Motor neuron (in vitro differentiated cells): Measurements from ENCODE around the gene KLHL26. TPM values are rescaled to one million over a fixed set of nuclear protein-coding genes. Genes with fewer than 3 reads are reported as not detected.

Source experiments
- ATAC-seq, 8 experiments: fragments of 200-7000 bp; cut with Tn5 transposase; replicated peaks in 6 of 8; 2 replicates each; pipeline ENCODE4 v1.8.0; 2021; ENCODE audit warnings: mild to moderate bottlenecking in 8 of 8, moderate library complexity in 8 of 8
- H3K27ac ChIP-seq, 2 donors: fragments of 250-450 bp; sonication (Bioruptor Pico); 2 replicates each; pipeline ENCODE4 v1.9.0; 2021; ENCODE audit warnings: antibody characterized with exemption in 2 of 2, mild to moderate bottlenecking in 2 of 2, moderate library complexity in 1 of 2
- H3K4me1 ChIP-seq, 2 donors: fragments of 250-450 bp; sonication (Bioruptor Pico); replicated peaks in 1 of 2; 2 replicates each; pipeline ENCODE4 v1.6.1; 2021; ENCODE audit warnings: antibody characterized with exemption in 2 of 2, mild to moderate bottlenecking in 2 of 2, moderate library complexity in 1 of 2
- H3K4me3 ChIP-seq, 5 donors: fragments of 250-450 bp; sonication (Bioruptor Pico); 2 replicates each; pipeline ENCODE4 v1.9.0; 2021; ENCODE audit warnings: antibody characterized with exemption in 5 of 5, mild to moderate bottlenecking in 5 of 5, moderate library complexity in 4 of 5
- WGBS, 10 experiments: fragments of 450-650 bp; shearing (Covaris generic); methylation state at CpG; one replicate each; pipeline ENCODE4 v1.0.0; 2022; 5-methylcytosine and 5-hydroxymethylcytosine counted together
- in situ Hi-C, 9 experiments: fragments of 400-800 bp; cut with MboI; loops; one replicate each; pipeline ENCODE4 v1.15.0; 2021; ENCODE audit warnings: low sequenced_read_pairs in 9 of 9, low pct_unique_long_range_greater_than_20kb in 2 of 9; ENCODE audit not compliant: unreplicated experiment in 9 of 9
- total RNA-seq, 8 experiments: library from RNA; unstranded; fragments of 300-600 nt; gene quantifications; 2 replicates each; pipeline versions ENCODE4 v1.2.3 to v1.2.4, GENCODE V29; 2022

Gene KLHL26
- total RNA-seq, 8 experiments from 2014 or later, result 0.92 to 8.3 (median 5.6) TPM

DNA sequence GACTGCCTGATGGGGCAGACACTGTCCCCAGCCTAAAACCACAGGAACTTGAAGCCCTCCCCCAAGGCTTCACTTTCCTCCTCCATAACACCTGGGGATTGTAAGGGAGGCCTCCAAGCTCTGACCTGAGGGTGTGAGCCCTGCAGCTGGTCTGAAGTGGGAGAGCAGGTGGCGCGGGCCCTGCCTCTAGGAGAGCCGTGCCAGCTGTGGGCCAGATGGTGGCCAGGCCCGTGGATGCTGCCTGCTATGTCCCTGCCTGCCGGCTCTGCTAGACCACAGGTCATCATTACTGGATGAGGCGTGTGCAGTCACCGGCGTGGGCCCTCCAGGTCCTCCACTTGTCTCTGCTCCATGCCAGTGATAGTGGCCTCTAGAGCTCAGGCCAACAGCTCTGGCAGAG, 3.5 kb upstream of the KLHL26 start:
- 40% methylated on average over 3 of the region's 8 CpGs; no CpG with 5 or more reads in 9 of the 10 experiments for WGBS, 10 experiments
- in situ Hi-C loops, result no loop called here

DNA sequence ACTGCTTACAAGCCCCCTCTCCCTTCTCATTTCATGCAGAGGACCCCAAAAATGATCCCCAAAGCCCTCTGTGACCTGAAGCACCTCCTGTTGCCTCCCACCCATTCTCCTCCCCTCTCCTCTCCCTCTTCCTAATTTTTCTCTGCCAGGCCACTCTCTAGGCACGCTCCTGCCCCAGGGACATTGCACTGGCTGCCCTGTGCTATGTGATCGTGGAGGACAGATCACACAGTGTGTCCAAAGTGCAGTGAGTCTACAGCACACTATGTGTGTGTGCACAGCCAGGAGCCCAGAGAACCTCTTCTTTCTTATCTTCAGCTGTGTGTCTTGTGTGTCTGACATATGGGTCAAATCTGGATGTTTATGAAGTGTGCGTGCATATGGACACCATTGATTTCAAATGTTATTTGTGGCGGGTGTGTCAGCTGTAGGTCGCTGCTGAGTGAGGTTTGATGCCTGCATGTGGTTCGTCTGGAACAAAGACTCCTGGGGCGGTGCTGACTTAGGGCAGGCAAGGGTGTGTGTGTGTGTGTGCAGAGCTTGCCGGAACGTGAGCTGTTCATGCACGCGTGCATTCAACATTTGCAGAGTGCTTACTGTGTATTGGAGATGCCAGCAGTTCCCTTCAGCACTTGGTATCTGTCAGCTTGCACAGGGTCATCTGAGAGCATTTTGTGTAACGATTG, 2.1 kb upstream of the KLHL26 start:
- ATAC-seq, result peak in 3 of 8 experiments; percentile 5 to 53 (median 50)
- Histone ChIP-seq H3K4me1 (peaks cover 21 to 24% of the 10 kb centered on the region in 2 donors), H3K4me3 (peak overlapping the region in 1 of 5 donors; percentile 10), H3K27ac (no peak overlapping the region)
- WGBS, 10 experiments, result 18 to 67% (median 55%) methylated on average over 1 to 6 of the region's 12 CpGs; no CpG with 5 or more reads in 2 of the 10 experiments
- in situ Hi-C loops, result no loop called here

More for the DNA sequence above, 3.5 kb upstream of the KLHL26 start:
- Histone ChIP-seq H3K27ac (no peak overlapping the region), H3K4me3 (no peak overlapping the region), H3K4me1 (peaks cover 27 to 28% of the 10 kb centered on the region in 2 donors)
- ATAC-seq, result no peak

DNA sequence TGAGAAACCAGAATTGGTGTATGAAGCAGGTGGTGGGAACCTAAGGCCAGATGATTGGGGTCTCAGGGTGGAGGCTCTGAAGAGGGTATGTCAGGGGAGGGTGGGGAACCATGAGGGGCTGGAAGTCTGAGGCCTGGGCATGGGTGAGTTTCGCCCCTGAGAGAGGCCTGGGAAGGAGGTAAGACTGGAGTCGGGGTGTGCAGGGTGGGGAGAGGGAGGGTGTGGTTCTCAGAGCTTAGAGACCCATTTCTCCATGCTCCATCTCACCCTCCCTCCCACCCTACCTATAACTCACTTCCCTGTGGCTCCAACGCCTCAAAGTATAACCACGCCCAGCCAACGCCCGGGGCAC, 1.0 kb upstream of the KLHL26 start:
- peaks cover 21% of the 10 kb centered on the region in 2 donors for H3K4me1 ChIP-seq
- no CpG with 5 or more reads among the region's 6 CpGs for WGBS, 10 experiments
- in situ Hi-C loops, result no loop called here
- ATAC-seq, result no peak
- no peak overlapping the region for H3K27ac ChIP-seq
- H3K4me3 ChIP-seq, result peak overlapping the region; percentile 46 to 86 (median 74)

DNA sequence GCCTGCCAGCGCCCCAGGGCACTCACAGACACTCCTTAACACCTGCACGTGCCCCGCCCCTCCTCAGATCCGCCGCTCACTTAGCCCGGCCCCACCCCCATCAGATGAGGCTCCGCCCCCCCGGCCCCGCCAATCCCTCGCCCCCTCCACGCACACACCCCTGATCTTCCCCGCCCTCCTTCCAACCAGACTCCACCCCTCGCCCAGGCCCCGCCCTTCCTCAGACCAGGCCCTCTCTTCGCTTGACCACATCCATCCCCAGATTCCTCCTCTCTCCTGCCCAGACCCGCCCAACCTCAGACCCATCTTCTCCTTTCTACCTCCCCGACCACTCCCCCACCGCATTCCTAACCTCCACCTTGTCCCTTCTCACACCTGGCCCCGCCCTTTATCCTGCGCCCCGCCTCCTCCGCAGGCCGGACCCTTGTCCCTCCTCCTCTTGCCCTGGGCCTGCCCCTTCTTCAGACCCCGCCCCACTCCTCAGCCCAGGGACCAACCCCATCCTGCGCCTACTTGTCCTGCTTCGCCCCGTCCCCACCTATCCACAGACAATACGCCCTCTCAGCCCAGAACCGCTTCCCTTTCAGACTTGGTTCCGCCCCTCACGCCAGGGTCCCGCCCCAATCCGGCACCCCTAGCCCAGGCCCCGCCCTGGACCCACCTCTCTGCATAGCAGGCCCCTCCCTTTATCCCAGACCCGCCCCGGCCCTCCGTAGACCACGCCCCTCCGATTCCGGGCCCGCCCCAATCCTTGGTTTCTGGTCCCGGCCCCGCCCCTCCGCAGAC, 452 bp upstream of the KLHL26 start:
- in situ Hi-C loops, result no loop called here
- ATAC-seq, result peak; percentile 86 to 94 (median 90)
- Histone ChIP-seq H3K27ac (peak overlapping the region; percentile 36 to 70), H3K4me3 (peak overlapping the region; percentile 46 to 86 (median 74)), H3K4me1 (peaks cover 21% of the 10 kb centered on the region in 2 donors)
- WGBS, 10 experiments, result no CpG with 5 or more reads among the region's 44 CpGs

DNA sequence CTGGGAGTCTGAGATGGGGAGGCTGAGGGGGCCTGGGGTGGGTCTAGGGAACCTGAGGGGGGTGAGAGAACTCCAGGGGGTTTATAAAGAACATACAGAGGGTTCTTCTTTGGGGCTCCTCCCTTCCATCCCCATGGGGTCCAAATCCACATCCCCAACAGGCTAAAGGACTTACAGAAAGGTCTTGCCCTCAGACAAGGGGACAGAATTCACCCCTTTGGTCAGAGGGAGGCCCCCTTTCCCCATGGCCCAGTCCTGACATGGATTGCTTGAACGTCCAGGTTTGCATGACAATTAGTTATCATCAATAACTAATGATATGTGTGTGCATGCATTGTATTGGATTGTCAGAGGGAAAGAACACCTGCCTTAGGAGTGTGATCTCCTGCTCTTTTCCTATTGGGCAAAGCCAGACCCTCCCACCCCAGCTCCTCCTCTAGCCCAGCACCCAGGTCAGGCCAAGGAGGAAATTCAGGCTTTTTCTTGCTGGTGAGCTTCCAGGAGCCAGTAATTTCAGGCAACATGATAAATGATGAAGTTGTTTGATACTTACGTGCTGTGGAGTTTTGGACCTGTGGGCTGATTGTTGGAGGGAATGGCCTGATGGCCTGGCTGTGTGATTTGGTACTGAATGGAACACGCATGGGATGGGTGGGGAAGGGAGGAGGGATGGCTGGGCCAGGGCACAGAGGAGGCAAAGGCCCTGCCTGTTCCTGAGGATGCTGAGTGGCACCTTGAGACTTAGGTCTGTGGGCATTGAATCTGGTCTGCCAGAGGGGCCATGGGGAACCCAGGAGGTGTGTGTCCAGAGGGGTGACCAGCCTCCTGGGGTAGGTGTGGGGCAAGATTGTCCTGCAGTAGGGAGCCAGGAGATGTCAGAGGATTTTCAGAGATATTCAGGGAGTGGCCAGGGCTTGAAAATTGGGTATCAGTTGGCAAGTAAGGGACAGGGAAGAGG, 1.1 kb downstream of the KLHL26 start:
- Histone ChIP-seq H3K27ac (peak overlapping the region in 1 of 2 donors; percentile 81), H3K4me1 (peaks cover 21% of the 10 kb centered on the region in 2 donors), H3K4me3 (peak overlapping the region; percentile 46 to 86 (median 74))
- WGBS, 10 experiments, result 0 to 20% (median 5%) methylated on average over 1 to 2 of the region's 3 CpGs; no CpG with 5 or more reads in 6 of the 10 experiments
- no peak for ATAC-seq
- in situ Hi-C loops, result no loop called here

DNA sequence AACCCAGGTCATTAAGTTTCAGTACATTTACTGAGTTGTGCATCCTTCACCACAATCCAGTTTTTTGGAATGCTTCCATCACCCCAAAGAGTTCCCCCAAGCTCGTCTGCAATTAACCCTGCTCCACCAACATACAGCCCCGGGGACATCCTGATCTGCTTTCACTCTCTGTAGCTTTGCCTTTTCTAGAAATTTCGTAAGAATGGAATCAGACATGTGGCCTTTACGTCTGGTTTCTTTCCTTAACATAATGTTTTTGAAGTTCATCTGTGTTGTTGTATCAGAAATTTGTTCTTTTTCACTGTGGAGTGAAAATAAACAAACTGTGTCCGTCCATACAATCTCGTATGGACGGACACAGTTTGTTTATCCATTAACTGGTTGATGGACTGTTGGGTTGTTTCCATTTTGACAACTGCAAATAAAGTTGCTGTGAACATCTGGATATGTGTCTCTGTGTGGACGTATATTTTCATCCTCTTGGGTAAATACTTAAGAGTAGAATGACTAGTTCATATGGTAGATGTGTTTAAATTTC, 2.9 kb downstream of the KLHL26 start:
- Histone ChIP-seq H3K4me1 (peaks cover 18 to 24% of the 10 kb centered on the region in 2 donors), H3K27ac (no peak overlapping the region), H3K4me3 (no peak overlapping the region)
- no peak for ATAC-seq
- in situ Hi-C loops, result no loop called here
- WGBS, 10 experiments, result 69 to 95% (median 91%) methylated on average over 1 to 8 of the region's 8 CpGs

DNA sequence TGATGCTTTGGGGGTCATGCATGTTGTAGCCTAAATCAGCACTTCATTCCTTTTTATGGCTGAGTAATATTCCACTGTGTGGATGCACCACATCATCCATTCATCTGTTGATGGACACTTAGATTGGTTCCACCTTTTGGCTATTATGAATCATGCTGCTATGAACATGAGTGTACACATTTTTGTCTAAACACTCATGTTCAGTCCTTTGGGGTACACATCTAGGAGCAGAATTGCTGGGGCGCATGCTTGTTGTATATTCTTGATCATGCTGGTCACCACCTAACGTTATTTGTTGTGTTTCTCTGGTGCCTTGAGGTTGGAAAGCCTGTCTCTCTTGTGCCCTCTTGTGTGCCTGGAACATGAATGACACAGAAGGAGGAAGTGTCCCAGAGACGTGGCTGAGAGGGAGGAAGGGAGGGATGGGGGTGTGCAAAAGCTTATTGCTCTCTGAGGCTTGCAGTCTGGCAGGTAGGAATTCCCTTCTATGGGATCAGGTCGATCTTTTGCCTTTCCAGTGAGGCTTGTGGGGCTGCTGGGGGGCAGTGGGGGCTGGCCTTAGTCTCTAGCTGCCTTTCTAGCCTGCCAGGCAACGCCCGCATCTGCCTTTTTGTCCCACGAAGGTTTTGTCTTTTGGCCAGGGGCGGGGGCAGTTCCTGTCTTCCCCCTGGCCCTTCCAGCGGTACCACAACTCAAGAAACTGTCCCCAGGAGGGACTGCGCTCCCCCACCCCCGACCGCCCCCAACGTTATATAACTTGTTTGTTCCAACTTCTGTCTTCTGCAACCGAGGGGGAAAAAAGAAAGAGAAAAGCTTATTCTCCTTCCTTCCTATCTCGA, 7.6 kb downstream of the KLHL26 start:
- WGBS, 10 experiments, result 20 to 100% (median 39%) methylated on average over 1 to 6 of the region's 15 CpGs; no CpG with 5 or more reads in 5 of the 10 experiments
- Histone ChIP-seq H3K4me3 (no peak overlapping the region), H3K27ac (no peak overlapping the region), H3K4me1 (peaks cover 28 to 33% of the 10 kb centered on the region in 2 donors)
- ATAC-seq, result no peak
- in situ Hi-C loops, result no loop called here

DNA sequence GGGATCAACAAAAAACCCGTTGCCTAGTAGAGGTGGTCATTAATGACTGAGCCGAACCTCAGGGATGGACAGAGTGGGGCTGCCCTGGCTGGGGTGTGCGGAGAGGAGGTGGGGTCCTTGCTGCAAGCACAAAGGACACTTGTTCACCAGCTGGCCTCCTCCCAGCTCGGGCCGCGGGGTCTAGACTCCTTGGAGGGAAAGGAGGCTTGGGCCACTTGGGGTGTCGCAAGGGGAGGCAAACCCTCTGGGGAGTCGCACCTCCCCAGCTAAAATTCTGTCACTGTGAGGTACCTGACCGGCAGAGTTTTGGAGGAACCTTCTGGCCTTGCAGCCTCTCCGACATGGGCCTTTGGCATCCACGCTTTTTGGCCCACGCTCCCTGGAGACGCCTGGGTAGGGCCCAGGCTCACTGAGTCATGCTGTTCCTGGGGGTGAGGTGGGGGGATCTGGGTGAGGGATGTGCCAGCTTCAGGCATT, 8.2 kb downstream of the KLHL26 start:
- 20 to 100% (median 79%) methylated on average over 1 to 5 of the region's 13 CpGs; no CpG with 5 or more reads in 5 of the 10 experiments for WGBS, 10 experiments
- Histone ChIP-seq H3K27ac (no peak overlapping the region), H3K4me3 (no peak overlapping the region), H3K4me1 (peaks cover 35 to 40% of the 10 kb centered on the region in 2 donors)
- no peak for ATAC-seq
- in situ Hi-C loops, result no loop called here

DNA sequence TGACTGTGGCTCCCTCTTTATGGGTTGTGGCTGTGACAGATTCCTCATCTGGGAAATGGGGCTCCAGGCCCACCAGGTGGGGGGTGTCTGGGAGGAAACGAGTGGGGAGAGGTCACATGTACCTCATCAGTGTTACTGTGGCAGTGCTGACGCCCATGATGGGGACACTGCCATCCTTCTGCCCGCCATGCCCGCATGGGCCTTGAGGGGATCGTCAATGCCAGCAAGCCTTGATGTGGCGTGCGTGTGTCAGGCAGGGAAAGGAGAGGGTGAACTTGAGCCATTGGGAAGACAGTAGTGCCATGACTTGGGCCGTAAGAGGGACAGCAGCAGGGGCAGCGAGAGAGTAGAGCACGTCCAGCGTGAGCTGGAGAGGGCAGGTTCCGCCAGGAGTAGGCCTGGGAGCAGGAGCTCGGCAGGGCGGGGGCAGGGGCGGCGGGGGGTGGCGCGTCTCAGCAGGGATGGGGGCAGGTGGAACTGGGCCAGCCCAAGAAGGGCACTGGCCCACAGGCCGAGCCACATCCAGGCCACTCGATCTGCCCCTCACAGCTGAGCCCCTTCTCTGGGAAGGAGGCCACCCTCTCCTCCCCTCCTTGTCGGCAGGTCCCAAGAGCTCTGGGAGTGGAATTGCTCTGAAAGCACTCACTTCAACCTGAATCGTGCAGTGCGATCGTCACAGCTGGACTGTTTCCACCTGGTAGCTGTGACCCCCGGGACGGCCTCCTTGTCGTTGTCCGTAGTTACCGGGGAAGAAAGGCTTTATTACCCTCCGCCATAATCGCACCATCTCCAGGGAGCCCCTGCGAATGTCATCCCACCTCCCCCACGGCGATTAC, 9.9 kb downstream of the KLHL26 start:
- H3K27ac ChIP-seq, result peak overlapping the region; percentile 47 to 79
- H3K4me3 ChIP-seq, result no peak overlapping the region
- 100% methylated on average over 1 of the region's 34 CpGs; no CpG with 5 or more reads in 8 of the 10 experiments for WGBS, 10 experiments
- ATAC-seq, result peak in 5 of 8 experiments; percentile 21 to 51 (median 36)
- peaks cover 45 to 56% of the 10 kb centered on the region in 2 donors for H3K4me1 ChIP-seq
- in situ Hi-C loops, result no loop called here

DNA sequence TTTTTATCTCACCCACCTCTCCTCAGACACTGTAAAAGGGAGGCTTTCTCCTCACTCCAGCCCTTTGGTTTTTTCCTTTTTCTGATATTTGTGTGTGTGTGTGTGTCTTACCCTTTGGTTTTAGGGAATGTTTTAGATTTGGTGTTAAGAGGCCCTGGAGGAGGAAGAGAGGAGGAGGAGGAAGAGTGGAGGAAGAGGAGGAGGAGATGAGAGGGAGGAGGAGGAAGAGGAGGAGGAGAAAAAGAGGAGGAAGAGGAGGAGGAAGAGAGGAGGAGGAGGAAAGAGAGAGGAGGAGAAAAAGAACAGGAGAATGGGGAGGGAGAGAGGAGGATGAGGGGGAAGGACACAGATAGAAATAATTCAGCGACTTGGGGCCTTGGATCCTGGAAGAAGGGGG, 10.5 kb downstream of the KLHL26 start:
- Histone ChIP-seq H3K27ac (peak overlapping the region in 1 of 2 donors; percentile 79), H3K4me1 (peaks cover 45 to 56% of the 10 kb centered on the region in 2 donors), H3K4me3 (no peak overlapping the region)
- WGBS, 10 experiments, result 20 to 100% (median 83%) methylated on average over 1 of the region's 1 CpG; no CpG with 5 or more reads in 7 of the 10 experiments
- ATAC-seq, result no peak
- in situ Hi-C loops, result no loop called here

DNA sequence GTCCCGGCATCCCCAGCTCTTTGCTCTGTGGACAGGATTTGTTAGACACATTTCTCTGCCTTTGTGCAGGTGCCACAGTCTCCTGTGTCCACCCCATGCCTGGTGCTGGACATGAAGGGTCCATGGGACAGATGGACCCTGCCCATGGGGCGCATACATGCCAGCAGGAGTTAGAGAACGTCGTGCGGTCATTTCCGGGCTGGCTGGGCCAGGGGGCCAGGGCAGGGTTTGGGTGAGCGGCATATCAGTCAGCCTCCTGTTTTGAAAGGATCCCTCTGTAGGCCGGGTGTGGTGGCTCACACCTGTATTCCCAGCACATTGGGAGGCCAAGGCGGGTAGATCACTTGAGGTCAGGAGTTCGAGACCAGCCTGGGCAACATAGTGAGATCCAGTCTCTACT, 11.0 kb downstream of the KLHL26 start:
- Histone ChIP-seq H3K27ac (peak overlapping the region in 1 of 2 donors; percentile 79), H3K4me3 (no peak overlapping the region), H3K4me1 (peaks cover 45 to 56% of the 10 kb centered on the region in 2 donors)
- WGBS, 10 experiments, result 80 to 89% (median 82%) methylated on average over 1 to 6 of the region's 10 CpGs; no CpG with 5 or more reads in 7 of the 10 experiments
- in situ Hi-C loops, result no loop called here
- ATAC-seq, result no peak
